ENCODE data around the gene SMOC2.

Gene SMOC2

GRCh38 chr6:168415993-168416530 is 24.9 kb upstream of the SMOC2 start:
- DNase-seq: no peak

- no peak for DNase-seq
Observed at GRCh38 chr6:168416531-168416930, 24.5 kb upstream of the SMOC2 start.

GRCh38 chr6:168417191-168417590 is 23.8 kb upstream of the SMOC2 start:
- DNase-seq: peak; percentile 27

- no peak for DNase-seq
Observed at GRCh38 chr6:168417679-168418557, 23.1 kb upstream of the SMOC2 start.

- no peak for DNase-seq
Observed at GRCh38 chr6:168418711-168419121, 22.3 kb upstream of the SMOC2 start.

- DNase-seq: no peak
Observed at GRCh38 chr6:168419569-168419968, 21.4 kb upstream of the SMOC2 start.

GRCh38 chr6:168420084-168420483 is 20.9 kb upstream of the SMOC2 start:
- DNase-seq: no peak

- DNase-seq: no peak
Observed at GRCh38 chr6:168420706-168421105, 20.3 kb upstream of the SMOC2 start.

- DNase-seq: no peak
Observed at GRCh38 chr6:168427184-168427583, 13.8 kb upstream of the SMOC2 start.

GRCh38 chr6:168428052-168428826 is 12.7 kb upstream of the SMOC2 start:
- no peak for DNase-seq

GRCh38 chr6:168428863-168429262 is 12.1 kb upstream of the SMOC2 start:
- no peak for DNase-seq

- no peak for DNase-seq
Observed at GRCh38 chr6:168432196-168432595, 8.8 kb upstream of the SMOC2 start.

GRCh38 chr6:168433898-168434297 is 7.1 kb upstream of the SMOC2 start:
- no peak for DNase-seq

- no peak for DNase-seq
Observed at GRCh38 chr6:168434505-168434904, 6.5 kb upstream of the SMOC2 start.

- no peak for DNase-seq
Observed at GRCh38 chr6:168437751-168438150, 3.2 kb upstream of the SMOC2 start.

- no peak for DNase-seq
Observed at GRCh38 chr6:168438783-168439520, 2.0 kb upstream of the SMOC2 start.

- no peak for DNase-seq
Observed at GRCh38 chr6:168439794-168440450, 1.1 kb upstream of the SMOC2 start.

GRCh38 chr6:168441434-168442391 is 729 bp downstream of the SMOC2 start:
- DNase-seq: no peak

- no peak for DNase-seq
Observed at GRCh38 chr6:168442646-168443045, 1.7 kb downstream of the SMOC2 start.

- no peak for DNase-seq
Observed at GRCh38 chr6:168447282-168447681, 6.3 kb downstream of the SMOC2 start.

- DNase-seq: no peak
Observed at GRCh38 chr6:168447700-168448099, 6.7 kb downstream of the SMOC2 start.

Data from NCI-H510A treated with DMSO at 0.1 percent for 48 hours (cell line).